GM12891 (cell line): ENCODE measurements around the gene MRPL42.

Source experiments
- POLR2A ChIP-seq: IDR thresholded peaks from 2 replicates; pipeline ENCODE4 v1.6.1; 2011; ENCODE audit warnings: low read depth, low read length, control low read depth
- TAF1 ChIP-seq: IDR thresholded peaks from 2 replicates; pipeline ENCODE4 v1.6.1; 2011; ENCODE audit warnings: low read depth, low read length, control low read depth

GRCh38 chr12:93449277-93449676 lies 18.0 kb upstream of the MRPL42 start:
- TF ChIP-seq POLR2A = no peak
- TF ChIP-seq TAF1 = no peak
